GM18499 (cell line): ENCODE data around the gene DET1.
"Not testable (repeated sequence)": the region's sequence is repeated elsewhere in the genome, so short reads cannot be mapped to it uniquely, and the experiment has no call there.

Experiments
- ATAC-seq: cut with Tn5 transposase; IDR thresholded peaks from one replicate; pipeline ENCODE4 v1.9.1; 2021; ENCODE audit warnings: moderate number of reproducible peaks; ENCODE audit not compliant: insufficient read depth, unreplicated experiment

The DET1 gene

DNA sequence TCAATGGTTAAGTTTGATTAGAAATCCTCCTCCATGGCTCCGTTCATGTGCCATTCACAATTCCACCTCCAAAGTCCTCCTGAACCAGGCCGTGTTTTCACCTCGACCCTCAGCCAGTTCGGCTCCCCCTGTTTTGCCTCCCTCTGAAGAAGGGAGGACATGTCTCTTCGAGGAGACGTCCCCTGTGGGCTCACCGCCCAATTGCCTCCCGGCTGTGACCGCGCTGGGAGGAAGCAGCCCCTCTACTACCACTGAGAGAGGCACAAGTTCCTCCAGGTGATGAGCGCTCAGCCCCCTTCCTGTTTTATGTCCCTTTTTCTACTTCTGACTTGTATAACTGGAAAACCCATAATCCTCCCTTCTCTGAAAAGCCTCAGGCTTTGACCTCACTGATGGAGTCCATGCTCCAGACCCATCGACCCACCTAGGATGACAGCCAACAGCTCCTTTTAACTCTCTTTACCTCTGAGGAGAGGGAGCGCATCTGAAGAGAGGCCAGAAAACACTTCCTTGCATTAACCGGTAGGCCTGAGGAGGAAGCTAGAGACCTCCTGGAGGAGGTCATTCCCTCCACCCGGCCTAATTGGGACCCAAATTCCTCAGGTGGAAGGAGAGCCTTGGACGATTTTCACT lies 4.7 kb downstream of the DET1 start:
- no peak for ATAC-seq

DNA sequence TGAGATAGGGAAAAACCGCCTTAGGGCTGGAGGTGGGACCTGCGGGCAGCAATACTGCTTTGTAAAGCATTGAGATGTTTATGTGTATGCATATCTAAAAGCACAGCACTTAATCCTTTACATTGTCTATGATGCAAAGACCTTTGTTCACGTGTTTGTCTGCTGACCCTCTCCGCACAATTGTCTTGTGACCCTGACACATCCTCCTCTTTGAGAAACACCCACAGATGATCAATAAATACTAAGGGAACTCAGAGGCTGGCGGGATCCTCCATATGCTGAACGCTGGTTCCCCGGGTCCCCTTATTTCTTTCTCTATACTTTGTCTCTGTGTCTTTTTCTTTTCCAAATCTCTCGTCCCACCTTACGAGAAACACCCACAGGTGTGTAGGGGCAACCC lies 5.4 kb downstream of the DET1 start:
- ATAC-seq = not testable (repeated sequence)

GRCh38 chr15:88540350-88540749 lies 6.1 kb downstream of the DET1 start:
- not testable (repeated sequence) for ATAC-seq

DNA sequence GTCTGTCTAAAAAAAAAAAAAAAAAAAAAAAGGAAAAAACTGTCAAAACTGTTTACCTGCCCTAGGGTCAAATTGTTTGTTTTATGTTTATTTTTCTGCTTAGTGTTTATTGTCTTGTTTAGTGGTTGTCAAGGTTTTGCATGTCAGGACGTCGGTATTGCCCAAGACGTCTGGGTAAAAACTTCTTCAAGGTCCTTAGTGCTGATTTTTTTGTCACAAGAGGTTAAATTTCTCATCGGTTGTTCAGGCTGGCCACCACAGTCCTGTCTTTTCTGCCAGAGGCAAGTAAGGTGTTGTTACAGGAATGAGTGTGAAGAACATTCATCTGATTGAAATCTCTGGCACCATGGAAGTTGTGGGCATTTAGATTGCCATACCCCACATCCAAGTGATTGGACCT lies 7.0 kb downstream of the DET1 start:
- ATAC-seq = no peak

- ATAC-seq = no peak
These were observed 7.5 kb downstream of the DET1 start for GRCh38 chr15:88538972-88539371.

- ATAC-seq = no peak
These were observed 8.7 kb downstream of the DET1 start for GRCh38 chr15:88537591-88538317.

GRCh38 chr15:88535607-88536313 lies 10.7 kb downstream of the DET1 start:
- no peak for ATAC-seq

GRCh38 chr15:88535100-88535499 lies 11.4 kb downstream of the DET1 start:
- ATAC-seq = no peak

DNA sequence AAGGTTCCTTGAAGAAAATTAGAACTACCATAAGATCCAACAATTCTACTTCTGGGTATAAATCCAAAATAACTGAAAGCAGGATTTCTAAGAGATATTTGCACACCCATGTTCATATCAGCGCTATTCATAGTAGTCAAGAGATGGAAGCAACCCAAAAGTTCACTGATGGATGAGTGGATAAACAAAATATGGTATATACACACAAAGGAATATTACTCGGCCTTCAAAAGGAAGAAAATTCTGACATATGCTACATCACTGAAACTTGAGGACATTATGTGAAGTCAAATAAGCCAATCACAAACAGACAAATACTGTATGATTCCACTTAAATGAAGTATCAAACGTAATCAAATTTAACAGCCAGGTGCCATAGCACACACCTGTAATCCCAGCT lies 13.1 kb downstream of the DET1 start:
- ATAC-seq = no peak

GRCh38 chr15:88529021-88529630 lies 17.4 kb downstream of the DET1 start:
- ATAC-seq = no peak

GRCh38 chr15:88526247-88526879 lies 20.1 kb downstream of the DET1 start:
- no peak for ATAC-seq

- ATAC-seq = no peak
These were observed 21.1 kb downstream of the DET1 start for GRCh38 chr15:88525418-88525817.

DNA sequence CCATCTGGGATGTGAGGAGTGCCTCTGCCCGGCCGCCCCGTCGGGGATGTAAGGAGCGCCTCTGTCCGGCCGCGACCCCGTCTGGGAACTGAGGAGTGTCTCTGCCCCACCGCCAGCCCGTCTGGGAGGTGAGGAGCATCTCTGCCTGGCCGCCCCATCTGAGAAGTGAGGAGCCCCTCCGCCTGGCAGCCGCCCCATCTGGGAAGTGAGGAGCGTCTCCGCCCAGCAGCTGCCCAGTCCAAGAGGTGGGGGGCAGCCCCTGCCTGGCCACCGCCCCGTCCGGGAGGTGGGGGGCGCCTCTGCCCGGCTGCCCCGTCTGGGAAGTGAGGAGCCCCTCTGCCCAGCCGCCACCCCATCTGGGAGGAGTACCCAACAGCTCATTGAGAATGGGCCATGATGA lies 22.4 kb downstream of the DET1 start:
- not testable (repeated sequence) for ATAC-seq

- no peak for ATAC-seq
These were observed 27.6 kb downstream of the DET1 start for GRCh38 chr15:88518903-88519302.

DNA sequence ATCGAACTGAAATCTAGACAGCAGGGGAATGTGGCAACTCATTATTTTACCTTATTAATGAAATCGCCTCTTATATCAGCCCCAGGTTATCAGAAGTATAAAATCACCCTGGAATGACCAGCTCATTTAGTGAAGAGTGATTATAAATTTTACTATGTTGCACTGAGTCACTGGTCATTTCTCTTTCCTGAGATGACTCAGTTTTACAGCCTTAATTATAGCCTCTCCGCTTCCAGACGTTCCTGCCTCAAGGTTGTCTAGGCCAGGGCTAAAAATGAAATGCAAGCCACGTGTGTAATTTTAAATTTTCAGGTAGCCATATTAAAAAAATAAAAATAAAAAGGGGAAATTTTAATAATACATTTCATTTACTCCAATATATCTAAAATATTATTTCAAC lies 33.3 kb downstream of the DET1 start:
- ATAC-seq = no peak

GRCh38 chr15:88512601-88513000 lies 33.9 kb downstream of the DET1 start:
- ATAC-seq = no peak

DNA sequence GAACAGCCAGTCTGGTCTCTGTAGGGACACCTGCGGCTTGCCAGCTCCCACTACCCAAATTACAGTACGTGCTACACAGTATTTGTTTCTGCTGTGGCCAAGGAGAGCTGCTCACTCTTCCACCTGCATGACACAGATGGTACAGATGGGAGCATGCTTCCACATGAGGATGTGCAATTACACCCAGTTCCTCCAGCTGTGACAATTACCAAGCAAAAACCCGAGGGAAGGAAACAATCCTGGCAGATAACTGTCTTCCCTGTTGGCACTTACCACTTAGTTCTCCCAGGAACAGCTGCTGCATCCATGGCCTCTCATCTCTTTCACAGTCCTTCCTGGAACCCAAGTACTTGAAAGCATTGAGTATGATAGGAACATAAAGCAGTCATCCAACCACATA lies 34.4 kb downstream of the DET1 start:
- ATAC-seq = no peak

GRCh38 chr15:88511161-88511560 lies 35.3 kb downstream of the DET1 start:
- no peak for ATAC-seq

DNA sequence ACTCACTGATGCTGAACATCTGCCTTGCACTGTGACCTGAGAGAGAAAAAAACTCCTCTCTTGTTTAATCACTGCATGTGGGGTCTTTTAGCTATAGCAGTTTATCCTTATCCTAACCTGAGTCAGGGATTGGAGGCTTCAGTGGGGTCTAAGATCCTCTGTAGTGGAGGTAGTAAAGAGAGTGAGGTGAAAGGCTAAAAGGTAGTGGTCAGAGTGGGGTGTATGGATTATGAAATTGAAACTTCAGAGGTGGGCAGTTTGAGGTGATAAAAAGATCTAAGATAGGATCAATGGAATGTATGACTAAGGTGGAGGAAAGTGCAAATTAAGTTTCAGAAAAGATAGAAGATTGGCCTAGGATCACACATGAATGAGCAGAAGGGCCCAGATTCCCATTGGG lies 36.5 kb downstream of the DET1 start:
- ATAC-seq = no peak

DNA sequence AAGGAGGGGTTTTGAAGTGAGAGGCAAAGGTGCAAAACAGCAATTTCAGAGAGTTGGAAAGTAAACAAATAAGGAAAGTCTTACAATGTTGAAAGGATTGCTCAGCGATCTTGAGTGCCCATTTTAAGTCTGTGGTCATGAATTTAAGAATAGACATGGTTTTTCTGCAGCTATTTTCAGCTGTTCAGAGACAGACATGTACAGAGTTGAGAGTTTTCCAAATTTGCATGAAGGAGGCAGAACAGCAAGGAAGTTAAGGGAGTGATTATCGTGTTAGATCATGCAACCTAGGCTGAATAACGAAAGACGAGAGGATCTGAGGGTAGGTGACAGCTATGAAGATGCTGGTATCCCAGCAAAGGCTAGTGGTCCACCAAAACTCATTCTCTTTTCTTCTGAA lies 37.2 kb downstream of the DET1 start:
- ATAC-seq = no peak

GRCh38 chr15:88506628-88507027 lies 39.9 kb downstream of the DET1 start:
- no peak for ATAC-seq
